Measurements from ENCODE around the gene KRT35.

The KRT35 gene

DNA sequence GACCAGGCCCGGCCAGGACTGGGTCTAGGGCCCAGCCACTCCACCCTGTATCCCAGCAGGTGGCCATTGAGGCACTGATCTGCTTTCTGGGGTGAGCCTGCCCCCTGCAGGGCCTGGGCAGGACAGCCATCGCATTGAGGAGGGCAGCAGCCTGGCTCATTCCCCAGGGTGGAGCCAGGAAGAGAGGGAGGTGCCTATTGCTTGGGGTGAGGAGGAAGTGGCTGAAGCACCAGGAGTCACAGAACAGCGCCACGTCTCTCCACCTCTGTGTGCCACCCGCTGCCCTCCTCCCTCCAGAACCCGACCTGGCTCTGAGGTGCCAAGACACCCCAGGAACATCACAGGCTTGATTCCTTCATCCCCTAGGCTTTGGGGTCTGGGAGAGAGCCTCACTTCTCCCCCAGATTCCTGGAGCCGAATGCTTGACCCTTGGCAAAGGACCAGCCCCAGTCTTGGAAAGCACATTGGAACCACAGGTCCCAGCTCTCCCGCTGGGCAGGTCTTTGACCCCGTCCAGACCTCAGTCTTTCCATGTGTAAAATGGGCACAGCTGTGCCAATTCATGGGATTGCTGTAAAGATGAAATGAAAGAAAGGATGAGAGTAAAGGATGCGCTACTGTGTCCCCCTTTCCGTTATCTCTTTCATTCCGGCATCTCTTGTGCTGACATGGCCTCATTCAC is 16.0 kb upstream of the KRT35 start:
- H3K27ac ChIP-seq (ENCODE audit: low read length): no peak overlapping the region

DNA sequence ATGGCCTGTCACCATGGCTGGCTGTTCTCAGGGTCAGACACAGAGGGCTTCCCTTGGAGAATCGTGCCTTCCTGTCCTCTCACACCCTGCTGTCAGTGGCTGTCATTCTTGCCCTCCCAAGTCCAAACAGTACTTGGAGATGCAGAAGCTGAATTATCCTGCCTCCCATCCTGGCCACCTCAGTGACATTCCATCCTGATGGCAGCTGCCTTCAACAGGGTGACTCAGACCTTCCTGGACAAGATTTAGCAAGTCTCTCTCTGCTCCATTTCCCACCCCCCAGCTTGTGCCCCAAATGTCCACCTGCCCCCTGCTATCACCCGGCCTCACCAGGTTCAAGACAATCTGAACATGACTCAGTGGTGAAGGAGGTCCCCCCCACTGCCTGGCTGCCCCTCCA is 13.6 kb upstream of the KRT35 start:
- Histone ChIP-seq H3K4me3 (ENCODE audit: low read depth in 1 of 2, low read length in 2 of 2) (no peak overlapping the region), H3K27me3 (ENCODE audit: low read depth, low read length) (no peaks in the 10 kb centered on the region), H3K9me3 (ENCODE audit: control insufficient read depth in 1 of 2, low read length in 2 of 2) (no peaks in the 10 kb centered on the region), H3K27ac (ENCODE audit: low read length) (no peak overlapping the region), H3K36me3 (ENCODE audit: control insufficient read depth in 1 of 2, insufficient read depth in 2 of 2, low read length in 2 of 2) (no peaks in the 10 kb centered on the region), H3K4me1 (ENCODE audit: control insufficient read depth in 1 of 2, insufficient read depth in 2 of 2, low read length in 2 of 2) (no peaks in the 10 kb centered on the region)

More for the DNA sequence above, 16.0 kb upstream of the KRT35 start:
- H3K4me3 ChIP-seq (ENCODE audit: low read depth in 1 of 2, low read length in 2 of 2): no peak overlapping the region
- H3K9me3 ChIP-seq (ENCODE audit: control insufficient read depth in 1 of 2, low read length in 2 of 2): no peaks in the 10 kb centered on the region
- H3K36me3 ChIP-seq (ENCODE audit: control insufficient read depth in 1 of 2, insufficient read depth in 2 of 2, low read length in 2 of 2): no peaks in the 10 kb centered on the region
- H3K4me1 ChIP-seq (ENCODE audit: control insufficient read depth in 1 of 2, insufficient read depth in 2 of 2, low read length in 2 of 2): no peaks in the 10 kb centered on the region
- H3K27me3 ChIP-seq (ENCODE audit: low read depth, low read length): no peaks in the 10 kb centered on the region

DNA sequence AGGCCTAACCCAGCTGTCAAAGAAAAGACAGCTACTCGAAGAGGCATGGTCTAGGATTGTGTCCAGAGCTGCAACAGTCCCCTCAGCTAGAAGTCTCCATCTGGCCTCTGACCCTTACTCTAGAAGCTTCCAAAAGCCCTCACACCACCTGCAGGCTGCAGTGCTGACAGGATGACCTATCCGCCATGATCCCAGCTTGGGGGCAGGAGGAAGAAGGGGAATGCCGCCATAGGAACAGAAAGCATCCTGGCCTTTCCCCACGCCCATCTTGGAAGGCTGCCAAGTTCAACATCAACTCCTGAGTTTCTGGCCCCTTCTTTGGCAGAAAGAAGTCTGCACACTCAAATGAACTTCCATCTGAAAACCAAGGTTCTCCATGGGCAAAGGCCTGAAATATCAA is 11.8 kb upstream of the KRT35 start:
- Histone ChIP-seq H3K36me3 (ENCODE audit: control insufficient read depth in 1 of 2, insufficient read depth in 2 of 2, low read length in 2 of 2) (no peaks in the 10 kb centered on the region), H3K27ac (ENCODE audit: low read length) (no peak overlapping the region), H3K9me3 (ENCODE audit: control insufficient read depth in 1 of 2, low read length in 2 of 2) (no peaks in the 10 kb centered on the region), H3K4me1 (ENCODE audit: control insufficient read depth in 1 of 2, insufficient read depth in 2 of 2, low read length in 2 of 2) (no peaks in the 10 kb centered on the region), H3K4me3 (ENCODE audit: low read depth in 1 of 2, low read length in 2 of 2) (no peak overlapping the region), H3K27me3 (ENCODE audit: low read depth, low read length) (no peaks in the 10 kb centered on the region)

DNA sequence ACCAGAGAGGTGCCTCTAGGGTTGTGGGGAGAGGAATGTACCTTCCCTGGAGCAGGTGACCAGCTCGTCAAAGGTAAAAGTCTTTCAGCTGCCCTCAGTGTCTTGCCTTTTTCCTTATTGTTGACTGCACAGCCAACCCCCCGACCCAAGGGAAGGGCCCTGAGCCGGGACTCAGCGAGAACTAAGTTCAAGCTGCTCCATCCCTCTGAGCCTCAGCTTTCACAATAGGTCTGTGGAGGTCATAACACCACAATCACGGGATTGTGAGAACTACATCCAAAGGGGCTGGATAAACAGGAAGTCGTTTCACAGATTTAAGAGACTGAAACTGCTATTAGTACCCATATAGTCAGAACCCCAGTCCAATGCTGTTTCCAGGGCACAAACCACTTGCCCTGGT is 11.4 kb upstream of the KRT35 start:
- H3K9me3 ChIP-seq (ENCODE audit: control insufficient read depth in 1 of 2, low read length in 2 of 2): no peaks in the 10 kb centered on the region
- H3K27ac ChIP-seq (ENCODE audit: low read length): no peak overlapping the region
- no peaks in the 10 kb centered on the region for H3K27me3 ChIP-seq (ENCODE audit: low read depth, low read length)
- no peak overlapping the region for H3K4me3 ChIP-seq (ENCODE audit: low read depth in 1 of 2, low read length in 2 of 2)
- no peaks in the 10 kb centered on the region for H3K4me1 ChIP-seq (ENCODE audit: control insufficient read depth in 1 of 2, insufficient read depth in 2 of 2, low read length in 2 of 2)
- H3K36me3 ChIP-seq (ENCODE audit: control insufficient read depth in 1 of 2, insufficient read depth in 2 of 2, low read length in 2 of 2): no peaks in the 10 kb centered on the region

DNA sequence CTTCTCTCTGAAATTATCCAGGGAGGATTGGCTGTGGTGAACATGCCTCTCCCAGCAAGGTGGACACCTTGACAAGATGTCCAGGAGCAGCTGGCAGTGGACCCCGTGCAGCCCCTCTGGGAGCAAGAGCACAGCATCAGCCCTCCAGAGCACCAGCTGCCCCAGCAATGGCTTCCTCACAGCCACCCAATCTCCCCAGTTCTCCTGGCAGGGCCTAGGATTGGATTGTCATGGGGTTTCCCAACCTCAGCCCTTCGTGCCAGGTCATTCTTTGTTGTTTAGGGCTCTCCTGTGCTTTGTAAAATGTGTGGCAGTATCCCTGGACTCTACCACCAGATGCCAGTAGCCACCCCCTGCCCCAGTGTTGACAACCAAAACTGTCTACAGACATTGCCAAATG is 10.5 kb upstream of the KRT35 start:
- Histone ChIP-seq H3K36me3 (ENCODE audit: control insufficient read depth in 1 of 2, insufficient read depth in 2 of 2, low read length in 2 of 2) (no peaks in the 10 kb centered on the region), H3K27me3 (ENCODE audit: low read depth, low read length) (no peaks in the 10 kb centered on the region), H3K27ac (ENCODE audit: low read length) (no peak overlapping the region), H3K4me1 (ENCODE audit: control insufficient read depth in 1 of 2, insufficient read depth in 2 of 2, low read length in 2 of 2) (no peaks in the 10 kb centered on the region), H3K4me3 (ENCODE audit: low read depth in 1 of 2, low read length in 2 of 2) (no peak overlapping the region), H3K9me3 (ENCODE audit: control insufficient read depth in 1 of 2, low read length in 2 of 2) (no peaks in the 10 kb centered on the region)

DNA sequence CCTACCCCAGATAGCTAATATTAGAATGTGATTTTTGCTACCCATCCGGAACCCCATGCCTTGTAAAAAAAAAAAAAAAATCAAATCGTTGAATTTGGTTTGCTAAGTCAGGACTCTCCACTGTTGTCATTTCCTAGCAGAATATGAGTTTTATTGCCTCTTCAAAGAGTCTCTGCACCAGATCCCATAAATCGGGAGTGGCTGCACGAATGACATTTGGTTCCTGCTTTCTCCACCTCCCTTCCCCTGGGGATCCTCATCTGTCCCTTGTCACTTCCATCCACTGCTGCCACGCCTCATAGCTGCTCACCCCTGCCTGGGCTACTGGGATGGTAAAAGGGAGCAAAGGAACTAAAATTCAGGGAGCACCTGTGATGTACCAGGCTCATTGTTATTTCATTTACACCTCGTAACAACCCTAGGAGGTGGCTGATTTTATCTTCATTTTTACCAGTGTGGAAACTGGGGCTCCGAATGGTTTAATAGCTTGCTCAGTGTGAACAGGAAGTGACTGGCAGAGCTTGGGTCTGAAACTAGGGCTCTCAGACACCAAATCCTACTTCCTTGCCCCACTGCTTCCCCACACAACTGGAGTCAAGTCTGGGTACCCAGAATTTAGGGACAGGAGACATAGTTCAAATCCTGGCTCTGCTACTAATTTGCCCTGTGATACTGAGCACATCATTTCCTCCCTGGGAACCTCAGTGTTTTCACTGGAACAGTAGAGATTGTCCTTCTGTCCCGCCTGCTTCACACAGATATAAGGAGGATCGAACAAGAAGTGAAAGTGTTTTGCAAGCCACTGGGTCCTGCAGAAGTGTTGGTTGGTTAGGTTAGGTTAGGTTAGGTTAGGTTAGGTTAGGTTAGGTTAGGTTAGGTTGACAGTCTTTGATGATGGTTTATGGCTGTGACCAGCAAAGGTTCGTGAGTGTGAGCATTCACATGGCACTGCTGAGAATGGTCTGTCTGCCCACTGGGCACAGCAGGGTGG is 9.3 kb upstream of the KRT35 start:
- H3K4me3 ChIP-seq (ENCODE audit: low read depth in 1 of 2, low read length in 2 of 2): no peak overlapping the region

DNA sequence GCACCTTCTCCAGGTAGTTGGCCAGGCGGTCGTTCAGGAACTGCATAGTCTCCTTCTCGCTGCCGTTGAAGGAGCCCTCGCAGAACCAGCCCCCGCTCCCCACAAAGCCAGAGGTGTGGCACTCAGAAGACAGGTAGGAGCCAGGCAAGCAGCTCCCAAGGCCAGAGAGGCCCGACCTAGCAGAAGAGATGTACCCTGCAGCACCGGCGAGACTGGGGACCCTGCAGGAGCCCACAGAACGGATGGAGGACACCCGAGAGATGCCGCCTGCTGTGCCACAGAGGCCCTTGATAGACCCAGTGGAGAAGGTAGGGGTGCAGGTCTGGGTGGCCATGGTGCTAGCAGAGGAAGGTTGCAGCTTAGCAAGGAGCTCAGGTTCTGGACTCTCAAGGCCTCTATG is 8.6 kb upstream of the KRT35 start, which contains the start of gene KRT36:
Gene KRT36, minus strand, starts transcription at position 380 of the 400 bp plus-strand sequence. Its CDS starts 46 bp downstream, at position 334.
- no peak within 1 kb of the TSS for H3K4me3 ChIP-seq (ENCODE audit: low read depth in 1 of 2, low read length in 2 of 2)
- H3K9me3 ChIP-seq (ENCODE audit: control insufficient read depth in 1 of 2, low read length in 2 of 2): no peaks in the 10 kb centered on the region
- no peaks in the 10 kb centered on the region for H3K27me3 ChIP-seq (ENCODE audit: low read depth, low read length)
- no peaks in the 10 kb centered on the region for H3K36me3 ChIP-seq (ENCODE audit: control insufficient read depth in 1 of 2, insufficient read depth in 2 of 2, low read length in 2 of 2)
- no peaks in the 10 kb centered on the region for H3K4me1 ChIP-seq (ENCODE audit: control insufficient read depth in 1 of 2, insufficient read depth in 2 of 2, low read length in 2 of 2)
- no peak within 1 kb of the TSS for H3K27ac ChIP-seq (ENCODE audit: low read length)

More for the DNA sequence above, 9.3 kb upstream of the KRT35 start:
- Histone ChIP-seq H3K36me3 (ENCODE audit: control insufficient read depth in 1 of 2, insufficient read depth in 2 of 2, low read length in 2 of 2) (no peaks in the 10 kb centered on the region), H3K9me3 (ENCODE audit: control insufficient read depth in 1 of 2, low read length in 2 of 2) (no peaks in the 10 kb centered on the region), H3K27me3 (ENCODE audit: low read depth, low read length) (no peaks in the 10 kb centered on the region), H3K27ac (ENCODE audit: low read length) (no peak overlapping the region), H3K4me1 (ENCODE audit: control insufficient read depth in 1 of 2, insufficient read depth in 2 of 2, low read length in 2 of 2) (no peaks in the 10 kb centered on the region)

DNA sequence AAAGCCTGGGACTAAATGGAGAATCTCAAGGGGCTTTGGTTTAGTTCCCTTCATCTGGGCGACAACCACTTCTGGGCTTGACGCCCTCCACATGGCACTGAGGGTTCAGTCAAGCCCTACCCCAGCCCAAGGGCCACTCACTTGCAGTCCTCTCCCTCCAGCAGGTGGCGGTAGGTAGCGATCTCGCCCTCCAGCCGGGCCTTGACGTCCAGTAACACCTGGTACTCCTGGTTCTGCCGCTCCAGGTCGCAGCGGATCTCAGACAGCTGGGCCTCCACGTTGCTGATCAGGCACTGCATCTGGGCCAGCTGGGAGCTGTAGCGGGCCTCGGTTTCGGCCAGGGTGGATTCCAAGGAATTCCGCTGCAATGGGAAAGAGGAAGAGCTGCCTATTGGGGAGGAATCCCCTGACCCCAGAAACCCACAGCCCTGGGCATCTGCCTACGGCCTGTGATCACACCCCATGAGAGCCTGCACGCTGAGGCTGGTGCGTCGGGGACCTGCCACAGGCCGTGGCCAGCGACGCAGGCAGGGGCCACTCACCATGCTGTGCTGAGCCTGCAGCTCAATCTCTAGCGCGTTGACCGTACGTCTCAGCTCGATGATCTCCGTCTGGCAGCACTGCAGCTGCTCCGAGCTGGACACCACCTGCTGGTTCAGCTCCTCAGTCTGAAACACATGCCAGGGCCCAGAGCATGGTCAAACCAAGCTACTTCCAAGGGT is 6.0 kb upstream of the KRT35 start:
- H3K27ac ChIP-seq (ENCODE audit: low read length): no peak overlapping the region
- no peak overlapping the region for H3K4me3 ChIP-seq (ENCODE audit: low read depth in 1 of 2, low read length in 2 of 2)
- no peaks in the 10 kb centered on the region for H3K9me3 ChIP-seq (ENCODE audit: control insufficient read depth in 1 of 2, low read length in 2 of 2)
- H3K36me3 ChIP-seq (ENCODE audit: control insufficient read depth in 1 of 2, insufficient read depth in 2 of 2, low read length in 2 of 2): no peaks in the 10 kb centered on the region
- H3K27me3 ChIP-seq (ENCODE audit: low read depth, low read length): no peaks in the 10 kb centered on the region
- no peaks in the 10 kb centered on the region for H3K4me1 ChIP-seq (ENCODE audit: control insufficient read depth in 1 of 2, insufficient read depth in 2 of 2, low read length in 2 of 2)

DNA sequence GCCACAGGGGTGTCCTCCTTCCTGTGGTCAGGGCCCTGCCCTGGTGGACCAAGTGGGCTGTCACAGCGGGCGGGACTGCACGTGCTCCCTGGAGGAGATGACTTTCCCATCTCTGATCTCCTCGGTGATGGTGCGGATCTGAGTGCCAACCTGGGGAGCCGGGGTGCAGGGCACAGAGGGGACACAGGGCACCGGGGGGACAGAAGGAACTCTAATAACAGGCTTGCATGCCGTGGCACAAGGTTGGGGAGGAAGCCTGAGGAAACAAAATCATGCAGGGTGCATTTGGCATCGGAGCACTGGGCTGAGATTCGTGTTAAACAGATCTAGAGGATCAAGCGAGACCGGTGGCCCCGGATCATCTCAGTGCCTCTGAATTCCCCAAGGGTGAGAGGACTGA is 5.4 kb upstream of the KRT35 start:
- H3K9me3 ChIP-seq (ENCODE audit: control insufficient read depth in 1 of 2, low read length in 2 of 2): no peaks in the 10 kb centered on the region
- no peaks in the 10 kb centered on the region for H3K27me3 ChIP-seq (ENCODE audit: low read depth, low read length)
- H3K27ac ChIP-seq (ENCODE audit: low read length): no peak overlapping the region
- no peak overlapping the region for H3K4me3 ChIP-seq (ENCODE audit: low read depth in 1 of 2, low read length in 2 of 2)
- H3K36me3 ChIP-seq (ENCODE audit: control insufficient read depth in 1 of 2, insufficient read depth in 2 of 2, low read length in 2 of 2): no peaks in the 10 kb centered on the region
- H3K4me1 ChIP-seq (ENCODE audit: control insufficient read depth in 1 of 2, insufficient read depth in 2 of 2, low read length in 2 of 2): no peaks in the 10 kb centered on the region

DNA sequence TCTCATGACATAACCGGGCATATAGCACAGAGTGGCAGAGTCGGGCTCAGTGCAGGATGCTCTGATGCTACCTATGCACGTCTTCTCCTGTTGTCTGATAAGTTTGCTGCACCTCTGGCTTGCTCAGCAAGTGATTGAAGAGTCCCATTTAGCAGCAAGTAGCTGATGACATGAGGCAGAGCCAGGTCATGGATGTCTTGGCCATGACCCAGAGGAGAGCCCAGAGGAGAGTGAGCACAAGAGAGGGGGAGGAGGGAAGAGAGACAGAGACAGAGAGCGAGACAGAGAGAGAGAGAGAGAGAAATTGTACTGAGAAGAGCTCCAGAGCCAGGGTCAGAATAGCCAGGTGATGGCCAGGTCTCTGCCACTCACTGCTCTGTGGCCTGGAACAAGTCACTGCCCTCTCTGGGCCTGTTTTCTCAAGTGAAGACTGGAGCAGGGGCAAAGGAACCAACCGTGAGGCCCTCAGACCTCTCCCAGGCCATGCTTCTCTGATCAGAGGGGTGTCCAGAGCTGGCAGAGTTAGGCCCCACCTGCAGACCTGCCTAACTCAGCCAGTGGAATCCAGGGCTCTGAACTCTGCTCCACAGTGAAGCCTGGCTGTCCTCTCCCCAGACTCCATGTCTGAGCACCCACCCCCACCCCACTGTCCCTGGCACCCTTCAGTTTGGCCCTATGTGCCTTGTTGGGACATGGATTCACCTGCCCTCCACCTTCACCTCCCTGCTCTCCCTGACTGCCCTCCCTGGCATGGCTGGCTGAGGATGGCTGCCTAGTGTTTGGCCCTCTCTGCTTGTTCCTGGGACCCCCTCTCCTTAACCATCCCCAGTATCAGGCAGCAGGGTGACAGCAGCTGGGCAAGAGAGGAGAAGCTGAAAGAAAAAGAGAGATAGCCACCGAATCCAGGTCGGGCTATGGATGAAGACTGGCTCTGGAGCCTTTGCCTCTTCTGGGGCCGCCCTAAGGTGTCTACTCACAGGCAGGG is 4.3 kb upstream of the KRT35 start:
- H3K27me3 ChIP-seq (ENCODE audit: low read depth, low read length): no peaks in the 10 kb centered on the region
- H3K27ac ChIP-seq (ENCODE audit: low read length): no peak overlapping the region

More for the DNA sequence above, 4.3 kb upstream of the KRT35 start:
- H3K36me3 ChIP-seq (ENCODE audit: control insufficient read depth in 1 of 2, insufficient read depth in 2 of 2, low read length in 2 of 2): no peaks in the 10 kb centered on the region
- no peak overlapping the region for H3K4me3 ChIP-seq (ENCODE audit: low read depth in 1 of 2, low read length in 2 of 2)
- no peaks in the 10 kb centered on the region for H3K9me3 ChIP-seq (ENCODE audit: control insufficient read depth in 1 of 2, low read length in 2 of 2)
- no peaks in the 10 kb centered on the region for H3K4me1 ChIP-seq (ENCODE audit: control insufficient read depth in 1 of 2, insufficient read depth in 2 of 2, low read length in 2 of 2)
